Breast epithelium (tissue), 3 donors: ENCODE measurements around the gene PRPSAP2.

Source experiments
- POLR2A ChIP-seq: fragments of 450-650 bp; IDR thresholded peaks from one replicate; pipeline ENCODE4 v1.6.1; 2016; ENCODE audit warnings: antibody characterized with exemption, mild to moderate bottlenecking, moderate library complexity
- TF ChIP-seq, protein P1 (sequence below), 3 donors: fragments of 450-650 bp; IDR thresholded peaks; one replicate each; pipeline ENCODE4 v1.5.1; 2016 to 2017; ENCODE audit warnings: antibody characterized with exemption in 3 of 3, mild to moderate bottlenecking in 3 of 3, moderate library complexity in 3 of 3

DNA sequence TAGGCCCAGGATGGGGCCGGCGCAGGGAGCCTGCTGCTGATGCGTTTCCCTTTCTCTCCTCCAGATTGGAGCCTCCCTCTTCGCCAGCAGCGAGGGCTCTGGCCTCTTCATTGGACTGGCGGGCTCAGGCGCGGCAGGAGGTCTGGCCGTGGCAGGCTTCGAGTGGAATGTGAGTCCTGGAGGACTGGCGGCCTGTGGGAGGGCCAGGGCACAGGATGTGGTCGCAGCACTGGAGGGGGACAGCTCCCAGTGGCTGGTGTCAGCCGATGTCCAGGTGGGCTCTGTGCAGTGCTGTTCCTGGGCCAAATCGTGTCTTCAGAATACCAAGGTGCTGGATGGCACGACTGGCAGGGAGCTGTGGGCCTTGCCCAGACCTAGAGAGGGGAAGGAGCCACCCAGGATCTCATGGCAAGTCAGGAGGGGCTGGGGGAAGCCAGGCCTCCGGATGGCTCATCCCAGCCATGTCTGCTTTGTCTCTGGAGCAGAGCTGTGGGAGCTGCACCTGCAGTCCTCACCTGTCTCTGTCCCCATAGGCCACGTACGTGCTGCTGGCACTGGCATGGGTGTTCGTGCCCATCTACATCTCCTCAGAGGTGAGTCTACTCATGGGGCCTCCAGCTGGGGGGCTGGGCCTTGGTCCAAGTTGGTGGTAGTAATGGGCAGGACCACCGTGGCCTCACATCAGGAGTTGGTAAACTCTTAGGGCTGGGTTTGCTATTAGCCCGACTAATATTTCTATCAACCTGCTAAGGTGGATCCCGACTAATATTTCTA, 101.3 kb downstream of the PRPSAP2 start:
- TF ChIP-seq, protein P1, sequence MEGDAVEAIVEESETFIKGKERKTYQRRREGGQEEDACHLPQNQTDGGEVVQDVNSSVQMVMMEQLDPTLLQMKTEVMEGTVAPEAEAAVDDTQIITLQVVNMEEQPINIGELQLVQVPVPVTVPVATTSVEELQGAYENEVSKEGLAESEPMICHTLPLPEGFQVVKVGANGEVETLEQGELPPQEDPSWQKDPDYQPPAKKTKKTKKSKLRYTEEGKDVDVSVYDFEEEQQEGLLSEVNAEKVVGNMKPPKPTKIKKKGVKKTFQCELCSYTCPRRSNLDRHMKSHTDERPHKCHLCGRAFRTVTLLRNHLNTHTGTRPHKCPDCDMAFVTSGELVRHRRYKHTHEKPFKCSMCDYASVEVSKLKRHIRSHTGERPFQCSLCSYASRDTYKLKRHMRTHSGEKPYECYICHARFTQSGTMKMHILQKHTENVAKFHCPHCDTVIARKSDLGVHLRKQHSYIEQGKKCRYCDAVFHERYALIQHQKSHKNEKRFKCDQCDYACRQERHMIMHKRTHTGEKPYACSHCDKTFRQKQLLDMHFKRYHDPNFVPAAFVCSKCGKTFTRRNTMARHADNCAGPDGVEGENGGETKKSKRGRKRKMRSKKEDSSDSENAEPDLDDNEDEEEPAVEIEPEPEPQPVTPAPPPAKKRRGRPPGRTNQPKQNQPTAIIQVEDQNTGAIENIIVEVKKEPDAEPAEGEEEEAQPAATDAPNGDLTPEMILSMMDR (IDR thresholded peaks at IDR 0.05) = no peak
- no peak for TF ChIP-seq POLR2A
